Stimulated activated CD4-positive, alpha-beta T cell treated with anti-CD3 and anti-CD28 coated beads, Interleukin-12 subunit alpha, Interleukin-12 subunit beta, amount 100 ng/mL, for 48 hours (primary cell): ENCODE results near the gene TAS2R4.
"Not testable (repeated sequence)": the region's sequence is repeated elsewhere in the genome, so short reads cannot be mapped to it uniquely, and the experiment has no call there.

Experiments used
- DNase-seq, 3 donors: peaks; one replicate each; pipeline ENCODE4 v3.0.0-alpha.2; 2020; ENCODE audit warnings: low read depth in 2 of 3, low spot score in 1 of 3

TAS2R4 gene

DNA sequence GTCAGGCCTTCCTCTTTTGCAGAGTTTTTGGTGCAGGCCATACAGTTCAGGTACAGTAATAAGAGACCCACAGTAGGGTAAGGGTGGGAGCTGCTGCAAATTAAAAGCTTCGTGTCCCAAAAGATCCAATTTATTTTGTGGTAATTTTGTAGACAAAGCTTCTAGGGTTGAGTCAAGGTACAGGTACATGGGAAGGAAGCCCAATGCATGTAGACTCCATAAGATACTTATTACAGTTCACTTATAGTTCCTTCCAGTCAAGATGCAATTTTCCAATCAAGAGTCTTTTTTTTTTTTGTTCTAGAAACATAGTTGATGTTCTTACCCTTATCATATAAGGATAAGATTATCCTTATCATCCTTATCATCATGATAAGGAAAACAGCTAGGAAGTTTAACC, at the start of gene TAS2R4:
Gene TAS2R4, plus strand, starts transcription at position 301 of the 400 bp plus-strand sequence. CDS start 1,815 bp downstream, outside the sequence.
- DNase-seq = no peak

DNA sequence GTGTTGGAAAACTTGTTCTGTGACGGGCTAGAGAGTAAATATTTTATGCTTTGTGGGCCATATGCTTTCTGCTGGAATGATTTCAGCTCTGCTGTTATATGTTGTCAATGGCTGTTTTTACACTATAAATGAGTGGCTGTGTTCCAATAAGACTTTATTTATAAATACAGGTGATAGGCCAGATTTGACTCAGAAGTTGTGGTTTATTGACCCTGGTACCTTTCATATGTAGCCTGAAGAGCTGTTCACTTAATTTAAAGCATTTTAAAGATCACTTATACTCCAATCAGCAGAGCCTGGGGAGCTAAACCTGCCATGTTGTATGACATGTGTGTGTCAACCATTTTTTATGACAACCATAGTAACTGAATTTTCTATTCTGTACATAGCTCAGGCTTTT, 47.5 kb upstream of the TAS2R4 start:
- DNase-seq = no peak

DNA sequence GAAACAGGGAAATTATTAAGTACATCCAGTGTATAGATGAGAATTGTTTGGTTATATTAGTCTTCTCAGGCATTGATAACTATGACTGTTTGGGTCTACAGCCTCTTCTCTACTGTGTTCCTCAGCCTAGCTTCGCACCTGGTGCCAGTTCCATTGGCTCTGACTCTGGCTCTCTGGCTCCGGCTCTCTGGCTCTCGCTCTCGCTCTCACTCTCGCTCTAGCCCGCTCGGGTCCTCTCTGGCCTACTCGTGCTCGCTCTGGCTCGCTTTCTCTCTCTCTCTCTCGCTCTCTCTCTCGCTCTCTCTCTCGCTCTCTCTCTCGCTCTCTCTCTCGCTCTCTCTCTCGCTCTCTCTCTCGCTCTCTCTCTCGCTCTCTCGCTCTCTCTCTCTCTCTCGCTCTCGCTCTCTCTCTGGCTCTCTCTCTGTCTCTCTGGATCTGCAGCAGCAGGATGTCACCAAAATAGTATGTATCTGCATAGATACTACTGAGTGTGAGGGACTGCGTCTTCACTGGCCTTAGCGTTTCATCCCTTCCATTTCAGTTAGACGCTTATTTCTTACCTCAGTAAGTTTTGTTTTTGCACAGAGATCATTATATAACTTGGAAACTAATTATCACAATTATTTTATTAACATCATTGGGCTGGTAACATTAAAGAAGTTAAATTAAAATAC, 44.9 kb upstream of the TAS2R4 start:
- no peak for DNase-seq

- DNase-seq = no peak
Measured at GRCh38 chr7:141737118-141737835, 39.2 kb upstream of the TAS2R4 start.

- peak; percentile 86 to 88 (median 86) for DNase-seq
Measured at GRCh38 chr7:141737836-141738591, 38.5 kb upstream of the TAS2R4 start, which contains the start of gene SSBP1. Gene SSBP1, plus strand, starts transcription at chr7:141738358. Its CDS starts 809 bp downstream, at chr7:141739167.

- DNase-seq = no peak
Measured at GRCh38 chr7:141738592-141739013, 37.9 kb upstream of the TAS2R4 start.

- no peak for DNase-seq
Measured at GRCh38 chr7:141739250-141739649, 37.2 kb upstream of the TAS2R4 start.

DNA sequence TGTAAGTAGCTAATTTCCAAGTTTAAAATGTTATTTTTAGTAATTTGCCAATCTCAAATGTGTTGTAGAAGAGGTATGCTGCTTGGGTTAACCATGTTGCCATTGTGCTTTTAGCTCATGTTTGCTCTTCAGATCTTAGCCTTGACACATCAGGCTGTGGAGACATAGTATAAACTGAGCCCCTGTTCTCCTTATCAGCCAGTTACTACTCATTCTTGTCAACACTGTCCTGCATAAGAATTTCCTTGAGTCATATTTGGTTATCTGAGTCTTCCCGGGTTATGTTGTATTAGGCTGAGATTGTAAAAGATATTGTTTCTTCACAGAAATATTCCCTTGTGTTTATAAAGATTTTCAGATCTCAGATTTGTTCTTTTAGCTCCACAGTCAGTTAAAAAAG, 34.2 kb upstream of the TAS2R4 start:
- no peak for DNase-seq

- no peak for DNase-seq
Measured at GRCh38 chr7:141744131-141744530, 32.3 kb upstream of the TAS2R4 start.

- DNase-seq = no peak
Measured at GRCh38 chr7:141748396-141748795, 28.1 kb upstream of the TAS2R4 start.

DNA sequence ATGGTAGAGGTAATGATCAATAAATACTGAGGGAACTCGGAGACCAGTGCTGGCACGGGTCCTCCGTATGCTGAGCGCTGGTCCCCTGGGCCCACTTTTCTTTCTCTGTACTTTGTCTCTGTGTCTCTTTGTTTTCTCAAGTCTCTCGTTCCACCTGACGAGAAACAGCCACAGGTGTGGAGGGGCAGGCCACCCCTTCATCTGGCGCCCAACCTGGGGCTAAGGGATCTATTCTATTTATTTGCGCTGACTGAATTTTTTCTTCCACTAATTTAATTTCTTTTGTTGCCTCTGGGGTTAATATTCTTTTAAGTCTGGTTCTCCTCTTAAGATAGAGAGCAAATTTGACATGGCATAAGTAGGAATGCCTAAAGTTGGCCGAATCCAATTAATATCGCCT, 24.6 kb upstream of the TAS2R4 start:
- DNase-seq = not testable (repeated sequence)

GRCh38 chr7:141752634-141753033, 23.8 kb upstream of the TAS2R4 start:
- peak in 1 of 3 donors; percentile 34 for DNase-seq

- DNase-seq = peak in 1 of 3 donors; percentile 28
Measured at GRCh38 chr7:141754939-141755338, 21.5 kb upstream of the TAS2R4 start.

- no peak for DNase-seq
Measured at GRCh38 chr7:141763797-141764196, 12.7 kb upstream of the TAS2R4 start, which contains the start of gene TAS2R3. Gene TAS2R3, plus strand, starts transcription at chr7:141764097. Its CDS starts 62 bp downstream, at chr7:141764159.

DNA sequence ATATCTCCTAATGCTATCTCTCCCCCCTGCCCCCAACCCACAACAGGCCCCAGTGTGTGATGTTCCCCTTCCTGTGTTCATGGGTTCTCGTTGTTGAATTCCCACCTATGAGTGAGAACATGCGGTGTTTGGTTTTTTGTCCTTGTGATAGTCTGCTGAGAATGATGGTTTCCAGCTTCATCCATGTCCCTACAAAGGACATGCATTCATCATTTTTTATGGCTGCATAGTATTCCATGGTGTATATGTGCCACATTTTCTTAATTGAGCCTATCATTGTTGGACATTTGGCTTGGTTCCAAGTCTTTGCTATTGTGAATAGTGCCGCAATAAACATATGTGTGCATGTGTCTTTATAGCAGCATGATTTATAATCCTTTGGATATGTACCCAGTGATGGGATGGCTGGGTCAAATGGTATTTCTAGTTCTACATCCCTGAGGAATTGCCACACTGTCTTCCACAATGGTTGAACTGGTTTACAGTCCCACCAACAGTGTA, 6.3 kb upstream of the TAS2R4 start:
- not testable (repeated sequence) for DNase-seq

GRCh38 chr7:141785706-141786552, 9.5 kb downstream of the TAS2R4 start:
- DNase-seq = peak in 1 of 3 donors; percentile 18

DNA sequence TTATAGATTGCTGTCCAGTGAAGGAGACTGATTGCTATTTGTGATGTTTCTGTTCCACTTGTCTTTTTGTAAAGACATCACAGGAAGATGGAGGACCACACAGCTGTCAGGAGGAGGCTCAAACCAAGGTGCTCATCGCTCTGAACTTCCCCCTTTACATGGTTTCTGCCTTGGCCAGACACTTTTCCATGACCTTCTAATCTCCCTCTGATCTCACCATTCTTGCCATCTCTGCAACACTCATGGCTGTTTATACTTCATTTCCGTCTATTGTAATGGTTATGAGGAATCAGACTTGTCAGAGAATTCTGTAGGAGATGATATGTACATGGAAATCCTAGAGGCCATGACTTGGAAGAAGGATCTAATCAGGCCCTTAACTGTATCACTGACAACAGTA, 11.8 kb downstream of the TAS2R4 start:
- no peak for DNase-seq

- no peak for DNase-seq
Measured at GRCh38 chr7:141789917-141790316, 13.4 kb downstream of the TAS2R4 start, which contains the start of gene TAS2R5. Gene TAS2R5, plus strand, starts transcription at chr7:141790217. Its CDS starts 145 bp downstream, at chr7:141790362.

GRCh38 chr7:141792526-141792925, 16.1 kb downstream of the TAS2R4 start:
- no peak for DNase-seq

- no peak for DNase-seq
Measured at GRCh38 chr7:141820067-141820466, 43.6 kb downstream of the TAS2R4 start.
